A673 (cell line): ENCODE results near the gene BTBD3. TPM values are rescaled to one million over a fixed set of nuclear protein-coding genes. Genes with fewer than 3 reads are reported as not detected.

Source experiments
- BruUV-seq: library from RNA; stranded (reverse); fragments of 400-500 nt; replicated peaks from 2 replicates; lab custom pipeline; 2021; lab: Mats Ljungman, UMichigan
- CTCF ChIA-PET: fragments of 300-600 bp; sonication (Branson Sonifier 250); formaldehyde crosslinking; loops from one replicate; lab custom pipeline; 2022; ENCODE audit warnings: antibody characterized with exemption; lab: Charles Lee
- POLR2A ChIA-PET: fragments of 300-600 bp; sonication (Branson Sonifier 250); formaldehyde crosslinking; loops from one replicate; lab custom pipeline; 2022; ENCODE audit warnings: antibody characterized with exemption; ENCODE audit not compliant: low non-redundant PET; lab: Charles Lee
- DNase-seq: peaks from one replicate; pipeline ENCODE4 v3.0.0-alpha.2; 2015; ENCODE audit warnings: low spot score
- H3K27ac ChIP-seq: fragments of 200-600 bp; sonication (generic); 2 replicates; pipeline ENCODE4 v1.5.1; 2016; ENCODE audit warnings: mixed run types, low read depth, mild to moderate bottlenecking, mixed read lengths, antibody characterized with exemption, low read length; ENCODE audit not compliant: poor library complexity, severe bottlenecking
- H3K27me3 ChIP-seq: fragments of 200-600 bp; sonication (generic); replicated peaks from 2 replicates; pipeline ENCODE4 v1.6.1; 2017; ENCODE audit warnings: mixed run types, low read depth, mild to moderate bottlenecking, mixed read lengths, antibody characterized with exemption, low read length; ENCODE audit not compliant: insufficient read depth, poor library complexity
- H3K36me3 ChIP-seq: fragments of 200-600 bp; sonication (generic); 2 replicates; pipeline ENCODE4 v1.6.1; 2016; ENCODE audit warnings: mixed run types, mild to moderate bottlenecking, mixed read lengths, antibody characterized with exemption, low read length; ENCODE audit not compliant: insufficient read depth, poor library complexity, severe bottlenecking
- H3K4me1 ChIP-seq: fragments of 200-600 bp; sonication (generic); 2 replicates; pipeline ENCODE4 v1.6.1; 2017; ENCODE audit warnings: mixed run types, mild to moderate bottlenecking, mixed read lengths, antibody characterized with exemption, low read length; ENCODE audit not compliant: insufficient read depth, poor library complexity, severe bottlenecking
- H3K4me3 ChIP-seq: fragments of 200-600 bp; sonication (generic); 2 replicates; pipeline ENCODE4 v1.5.1; 2016; ENCODE audit warnings: low read depth, mixed run types, mild to moderate bottlenecking, mixed read lengths, low read length; ENCODE audit not compliant: poor library complexity, severe bottlenecking
- H3K9me3 ChIP-seq: fragments of 200-600 bp; sonication (generic); 2 replicates; pipeline ENCODE4 v1.6.1; 2016; ENCODE audit warnings: mixed run types, low read depth, mild to moderate bottlenecking, mixed read lengths, antibody characterized with exemption, low read length; ENCODE audit not compliant: poor library complexity, severe bottlenecking
- EZH2 ChIP-seq: fragments of 200-600 bp; sonication (generic); IDR thresholded peaks from 2 replicates; pipeline ENCODE4 v1.6.1; 2017; ENCODE audit warnings: borderline replicate concordance, low read depth, mild to moderate bottlenecking, mixed read lengths, antibody characterized with exemption, low read length; ENCODE audit not compliant: poor library complexity, severe bottlenecking
- intact Hi-C: fragments of 100-400 bp; cut with micrococcal nuclease; formaldehyde crosslinking; loops from one replicate; pipeline ENCODE4 v1.10.0; 2022; ENCODE audit not compliant: unreplicated experiment
- total RNA-seq: library from RNA; stranded (reverse); gene quantifications from 2 replicates; pipeline ENCODE4 v1.2.3, GENCODE V29; 2021
- TF ChIP-seq, protein P1 (sequence below): fragments of 300-800, 200-600 bp; sonication (generic); conservative IDR thresholded peaks from 2 replicates; pipeline ENCODE4 v1.5.1; 2017; ENCODE audit warnings: low read depth, mild to moderate bottlenecking, antibody characterized with exemption, low read length, moderate library complexity, mixed read lengths

The BTBD3 gene
- total RNA-seq, 1 experiment from 2014 or later, result 43.5 TPM

- BruUV-seq, result no TSS peak
- Histone ChIP-seq H3K9me3 (no peaks in the 10 kb centered on the region), H3K4me3 (peak overlapping the region; percentile 86), H3K4me1 (peaks cover 34% of the 10 kb centered on the region), H3K27ac (peak overlapping the region; percentile 79), H3K27me3 (peaks cover 21% of the 10 kb centered on the region), H3K36me3 (no peaks in the 10 kb centered on the region)
- POLR2A ChIA-PET, result no interaction called here
- intact Hi-C loops, result no loop called here
- DNase-seq, result peak; percentile 76
- CTCF ChIA-PET, result no interaction called here
- no peak for TF ChIP-seq EZH2
- TF ChIP-seq, protein P1, sequence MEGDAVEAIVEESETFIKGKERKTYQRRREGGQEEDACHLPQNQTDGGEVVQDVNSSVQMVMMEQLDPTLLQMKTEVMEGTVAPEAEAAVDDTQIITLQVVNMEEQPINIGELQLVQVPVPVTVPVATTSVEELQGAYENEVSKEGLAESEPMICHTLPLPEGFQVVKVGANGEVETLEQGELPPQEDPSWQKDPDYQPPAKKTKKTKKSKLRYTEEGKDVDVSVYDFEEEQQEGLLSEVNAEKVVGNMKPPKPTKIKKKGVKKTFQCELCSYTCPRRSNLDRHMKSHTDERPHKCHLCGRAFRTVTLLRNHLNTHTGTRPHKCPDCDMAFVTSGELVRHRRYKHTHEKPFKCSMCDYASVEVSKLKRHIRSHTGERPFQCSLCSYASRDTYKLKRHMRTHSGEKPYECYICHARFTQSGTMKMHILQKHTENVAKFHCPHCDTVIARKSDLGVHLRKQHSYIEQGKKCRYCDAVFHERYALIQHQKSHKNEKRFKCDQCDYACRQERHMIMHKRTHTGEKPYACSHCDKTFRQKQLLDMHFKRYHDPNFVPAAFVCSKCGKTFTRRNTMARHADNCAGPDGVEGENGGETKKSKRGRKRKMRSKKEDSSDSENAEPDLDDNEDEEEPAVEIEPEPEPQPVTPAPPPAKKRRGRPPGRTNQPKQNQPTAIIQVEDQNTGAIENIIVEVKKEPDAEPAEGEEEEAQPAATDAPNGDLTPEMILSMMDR, result no peak
These were observed 26.5 kb upstream of the BTBD3 start for GRCh38 chr20:11891077-11891775.

DNA sequence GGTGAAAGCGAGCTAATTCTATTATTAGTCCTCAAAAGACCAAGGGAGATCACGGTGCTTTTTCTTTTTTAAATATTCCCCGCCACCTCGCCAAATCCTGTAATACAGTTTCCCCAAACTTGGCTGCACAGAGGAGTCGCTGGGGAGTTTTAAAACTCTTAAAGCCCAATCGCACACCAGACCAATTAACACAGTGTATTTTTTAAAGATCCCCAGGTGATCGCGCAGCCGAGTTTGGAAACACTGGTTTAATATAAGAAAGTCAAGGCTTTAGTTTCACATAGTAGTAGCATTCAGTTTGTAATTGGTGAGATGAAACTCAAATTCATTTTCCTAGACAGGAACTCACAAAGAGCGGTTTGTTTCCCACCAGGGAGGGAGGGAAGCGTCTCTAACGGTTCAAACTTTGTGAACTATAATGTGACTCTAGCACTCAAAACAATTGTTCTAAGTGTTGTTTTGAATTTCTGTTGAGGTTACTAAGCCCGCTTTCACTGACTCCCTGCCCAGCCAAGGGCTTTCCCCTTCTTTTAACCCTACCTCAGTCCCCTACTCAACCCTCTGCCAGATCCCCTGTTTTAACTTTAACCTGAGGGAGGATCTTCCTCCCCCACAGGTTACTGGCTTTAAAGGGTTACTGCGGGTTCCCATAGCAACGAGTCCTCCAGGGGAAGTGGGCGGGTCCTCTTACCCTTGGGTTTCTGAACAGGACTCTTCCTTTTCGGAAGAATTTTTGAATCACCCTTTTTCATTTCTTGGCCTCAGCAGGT is 25.7 kb upstream of the BTBD3 start:
- no peak for TF ChIP-seq EZH2
- TF ChIP-seq, protein P1, result no peak
- Histone ChIP-seq H3K27me3 (peaks cover 15% of the 10 kb centered on the region), H3K4me3 (peak overlapping the region; percentile 86), H3K36me3 (no peaks in the 10 kb centered on the region), H3K27ac (peak overlapping the region; percentile 79), H3K4me1 (peaks cover 41% of the 10 kb centered on the region), H3K9me3 (no peaks in the 10 kb centered on the region)
- ChIA-PET POLR2A (no interaction called here), CTCF (no interaction called here)
- BruUV-seq, result TSS peak; percentile 41
- DNase-seq, result peak; percentile 88
- intact Hi-C loops, result no loop called here

GRCh38 chr20:11894062-11894461 is 23.6 kb upstream of the BTBD3 start:
- Histone ChIP-seq H3K36me3 (no peaks in the 10 kb centered on the region), H3K4me3 (no peak overlapping the region), H3K27ac (no peak overlapping the region), H3K4me1 (peaks cover 41% of the 10 kb centered on the region), H3K9me3 (no peaks in the 10 kb centered on the region), H3K27me3 (peaks cover under 1% of the 10 kb centered on the region)
- TF ChIP-seq, protein P1, result no peak
- TF ChIP-seq EZH2, result no peak
- CTCF ChIA-PET, result no interaction called here
- POLR2A ChIA-PET, result no interaction called here
- no peak for DNase-seq
- intact Hi-C loops, result no loop called here
- no TSS peak for BruUV-seq
